ENCODE measurements around the gene KIRREL1.

GRCh38 chr1:158007667-158008386, 14.4 kb downstream of the KIRREL1 start:
- TF ChIP-seq POLR2AphosphoS5 (IDR thresholded peaks at IDR 0.05; ENCODE audit: insufficient read depth in 1 of 2, low read depth in 1 of 2) (no peak), POLR2A (IDR thresholded peaks at IDR 0.05) (no peak)
